Activated naive CD8-positive, alpha-beta T cell treated with anti-CD3 and anti-CD28 coated beads, Interleukin-2, amount 10 ng/mL, durations not matched to agents 7 days and 5 days (primary cell): ENCODE measurements around the gene ATP7B. TPM values are rescaled to one million over a fixed set of nuclear protein-coding genes. Genes with fewer than 3 reads are reported as not detected.

ENCODE experiments used
- ATAC-seq: fragments of 150-1000 bp; cut with Tn5 transposase; one replicate; pipeline ENCODE4 v1.10.0; 2021; ENCODE audit warnings: low read depth, moderate library complexity
- POLR2A ChIA-PET: fragments of 350-600 bp; sonication (Branson Sonifier 250); formaldehyde crosslinking; loops from one replicate; lab custom pipeline; 2021; ENCODE audit warnings: antibody characterized with exemption; lab: Charles Lee
- DNase-seq: peaks from one replicate; pipeline ENCODE4 v3.0.0; 2021
- H3K27ac Mint-ChIP-seq: one replicate; pipeline ENCODE4 v1.8.0; 2022; ENCODE audit warnings: mild to moderate bottlenecking, mixed read lengths
- H3K27me3 Mint-ChIP-seq: one replicate; pipeline ENCODE4 v1.8.0; 2022; ENCODE audit warnings: mild to moderate bottlenecking, moderate library complexity, mixed read lengths
- H3K36me3 Mint-ChIP-seq: one replicate; pipeline ENCODE4 v1.8.0; 2021; ENCODE audit warnings: mild to moderate bottlenecking, mixed read lengths
- H3K4me1 Mint-ChIP-seq: one replicate; pipeline ENCODE4 v1.8.0; 2021; ENCODE audit warnings: mixed read lengths
- H3K4me3 Mint-ChIP-seq: one replicate; pipeline ENCODE4 v1.8.0; 2022; ENCODE audit warnings: mild to moderate bottlenecking, moderate library complexity, mixed read lengths
- H3K9me3 Mint-ChIP-seq: one replicate; pipeline ENCODE4 v1.8.0; 2021; ENCODE audit warnings: mixed read lengths
- total RNA-seq, 2 experiments: library from RNA; stranded (reverse); gene quantifications; one replicate each; pipeline ENCODE4 v1.2.3, GENCODE V29; 2021

Gene ATP7B
- total RNA-seq, 2 experiments from 2014 or later, result 0.51 to 0.64 TPM

GRCh38 chr13:51925865-51926527, 85.3 kb downstream of the ATP7B start:
- Mint-ChIP-seq H3K9me3 (no peaks in the 10 kb centered on the region), H3K27me3 (peaks cover 1% of the 10 kb centered on the region), H3K27ac (peak overlapping the region; percentile 19), H3K4me3 (no peak overlapping the region), H3K4me1 (peaks cover 7% of the 10 kb centered on the region), H3K36me3 (no peaks in the 10 kb centered on the region)
- peak; percentile 23 for ATAC-seq
- POLR2A ChIA-PET, result no interaction called here
- DNase-seq, result no peak

GRCh38 chr13:51924756-51925544, 86.3 kb downstream of the ATP7B start:
- peak overlapping the region; percentile 51 for H3K27ac Mint-ChIP-seq
- POLR2A ChIA-PET, result no interaction called here
- ATAC-seq, result no peak

GRCh38 chr13:51923983-51924539, 87.2 kb downstream of the ATP7B start:
- Mint-ChIP-seq H3K27me3 (peaks cover 1% of the 10 kb centered on the region), H3K4me3 (no peak overlapping the region), H3K36me3 (no peaks in the 10 kb centered on the region), H3K4me1 (peaks cover 7% of the 10 kb centered on the region), H3K27ac (no peak overlapping the region), H3K9me3 (no peaks in the 10 kb centered on the region)
- POLR2A ChIA-PET, result no interaction called here
- ATAC-seq (no peak), DNase-seq (no peak)

More at GRCh38 chr13:51924756-51925544, 86.3 kb downstream of the ATP7B start:
- peaks cover 1% of the 10 kb centered on the region for H3K27me3 Mint-ChIP-seq
- H3K9me3 Mint-ChIP-seq, result no peaks in the 10 kb centered on the region
- no peaks in the 10 kb centered on the region for H3K36me3 Mint-ChIP-seq
- H3K4me1 Mint-ChIP-seq, result peaks cover 7% of the 10 kb centered on the region
- no peak overlapping the region for H3K4me3 Mint-ChIP-seq
- DNase-seq, result no peak

- Mint-ChIP-seq H3K27ac (no peak overlapping the region), H3K4me3 (no peak overlapping the region), H3K36me3 (no peaks in the 10 kb centered on the region), H3K27me3 (peaks cover 1% of the 10 kb centered on the region), H3K4me1 (peaks cover 7% of the 10 kb centered on the region), H3K9me3 (no peaks in the 10 kb centered on the region)
- POLR2A ChIA-PET, result no interaction called here
- no peak for DNase-seq
- no peak for ATAC-seq
Observed at GRCh38 chr13:51922771-51923480, 88.3 kb downstream of the ATP7B start.

GRCh38 chr13:51921790-51922740, 89.2 kb downstream of the ATP7B start:
- DNase-seq (no peak), ATAC-seq (no peak)

GRCh38 chr13:51920786-51921185, 90.5 kb downstream of the ATP7B start:
- POLR2A ChIA-PET, result no interaction called here
- Mint-ChIP-seq H3K36me3 (no peaks in the 10 kb centered on the region), H3K27me3 (peaks cover under 1% of the 10 kb centered on the region), H3K4me3 (no peak overlapping the region), H3K4me1 (peaks cover 6% of the 10 kb centered on the region), H3K9me3 (no peaks in the 10 kb centered on the region), H3K27ac (no peak overlapping the region)
- ATAC-seq (no peak), DNase-seq (no peak)

More at GRCh38 chr13:51921790-51922740, 89.2 kb downstream of the ATP7B start:
- Mint-ChIP-seq H3K4me3 (no peak overlapping the region), H3K4me1 (peaks cover 7% of the 10 kb centered on the region), H3K9me3 (no peaks in the 10 kb centered on the region), H3K36me3 (no peaks in the 10 kb centered on the region), H3K27me3 (no peaks in the 10 kb centered on the region), H3K27ac (no peak overlapping the region)
- POLR2A ChIA-PET, result no interaction called here

GRCh38 chr13:51920267-51920666, 91.0 kb downstream of the ATP7B start:
- Mint-ChIP-seq H3K27ac (no peak overlapping the region), H3K9me3 (no peaks in the 10 kb centered on the region), H3K36me3 (no peaks in the 10 kb centered on the region), H3K27me3 (peaks cover 3% of the 10 kb centered on the region), H3K4me3 (no peak overlapping the region), H3K4me1 (peaks cover under 1% of the 10 kb centered on the region)
- no peak for DNase-seq
- no peak for ATAC-seq
- POLR2A ChIA-PET, result no interaction called here

- POLR2A ChIA-PET, result no interaction called here
- Mint-ChIP-seq H3K9me3 (no peaks in the 10 kb centered on the region), H3K27ac (no peak overlapping the region), H3K4me3 (no peak overlapping the region), H3K36me3 (no peaks in the 10 kb centered on the region), H3K4me1 (no peaks in the 10 kb centered on the region), H3K27me3 (peaks cover 3% of the 10 kb centered on the region)
- DNase-seq (no peak), ATAC-seq (no peak)
Observed at GRCh38 chr13:51919531-51919930, 91.7 kb downstream of the ATP7B start.

GRCh38 chr13:51916962-51917361, 94.3 kb downstream of the ATP7B start:
- POLR2A ChIA-PET, result no interaction called here
- Mint-ChIP-seq H3K4me1 (peaks cover 7% of the 10 kb centered on the region), H3K27me3 (peaks cover 8% of the 10 kb centered on the region), H3K36me3 (no peaks in the 10 kb centered on the region), H3K4me3 (no peak overlapping the region), H3K9me3 (no peaks in the 10 kb centered on the region), H3K27ac (no peak overlapping the region)
- ATAC-seq (no peak), DNase-seq (no peak)

- Mint-ChIP-seq H3K27ac (no peak overlapping the region), H3K9me3 (no peaks in the 10 kb centered on the region), H3K4me1 (peaks cover 12% of the 10 kb centered on the region), H3K36me3 (no peaks in the 10 kb centered on the region), H3K4me3 (no peak overlapping the region), H3K27me3 (peaks cover 8% of the 10 kb centered on the region)
- no peak for DNase-seq
- no peak for ATAC-seq
- POLR2A ChIA-PET, result no interaction called here
Observed at GRCh38 chr13:51916051-51916818, 95.0 kb downstream of the ATP7B start.

GRCh38 chr13:51914137-51914493, 97.1 kb downstream of the ATP7B start:
- Mint-ChIP-seq H3K4me1 (peaks cover 13% of the 10 kb centered on the region), H3K9me3 (no peaks in the 10 kb centered on the region), H3K36me3 (no peaks in the 10 kb centered on the region), H3K27me3 (peaks cover 8% of the 10 kb centered on the region), H3K4me3 (no peak overlapping the region), H3K27ac (no peak overlapping the region)
- no peak for ATAC-seq
- POLR2A ChIA-PET, result no interaction called here
- DNase-seq, result no peak
